SIG-M5 (cell line): ENCODE data around the gene ABITRAM.
"Not testable (repeated sequence)": the region's sequence is repeated elsewhere in the genome, so short reads cannot be mapped to it uniquely, and the experiment has no call there.

Source experiments
- DNase-seq: peaks from one replicate; lab custom pipeline; 2025; lab: John Stamatoyannopoulos, UW

The ABITRAM gene

DNA sequence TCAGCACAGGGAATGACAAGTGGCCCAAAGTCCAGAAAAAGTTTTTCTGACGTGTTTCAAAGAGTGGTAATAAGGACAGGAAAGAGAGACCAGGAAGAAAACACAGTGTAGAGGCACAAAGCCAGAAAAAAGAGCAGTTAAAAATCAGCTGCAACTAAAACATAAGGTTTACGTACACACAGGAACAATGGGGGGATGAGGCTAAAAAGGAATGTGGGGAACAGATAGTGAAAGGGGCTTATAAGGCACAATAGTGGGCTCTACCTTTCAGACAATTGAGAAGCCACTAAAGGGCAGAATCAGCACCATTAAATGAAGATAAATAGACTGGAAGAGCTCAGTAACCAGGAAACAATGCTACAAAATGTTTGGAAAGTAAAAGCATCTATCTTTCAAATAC lies 5.8 kb upstream of the ABITRAM start:
- no peak for DNase-seq

DNA sequence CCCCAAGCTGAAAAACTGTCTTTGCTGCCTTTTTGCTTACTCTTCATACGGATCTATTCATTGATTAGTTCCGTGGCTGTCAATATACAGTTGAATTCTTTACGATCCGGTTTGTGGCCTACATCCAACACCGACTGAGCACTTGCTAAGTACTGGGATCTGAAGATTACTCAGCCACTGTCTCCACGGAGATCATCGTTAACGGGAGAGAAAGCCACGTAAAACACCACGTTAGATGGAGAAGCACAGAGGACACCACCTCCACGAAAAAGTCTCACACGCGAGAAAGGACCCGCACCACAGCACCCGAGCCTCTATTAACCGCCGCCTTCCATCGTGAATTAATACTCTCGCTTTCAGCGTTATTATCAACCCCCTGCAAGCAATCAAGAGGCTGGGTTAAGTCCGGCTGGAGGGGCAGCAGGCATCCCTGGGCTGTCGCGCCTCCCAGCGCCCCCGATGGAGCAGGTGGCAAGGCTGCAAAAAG lies 926 bp upstream of the ABITRAM start:
- no peak for DNase-seq

- peak; percentile 15 for DNase-seq
These were observed 380 bp upstream of the ABITRAM start, which contains the start of gene ELP1 for GRCh38 chr9:108933718-108934322. TSS of gene ELP1 (minus strand) at chr9:108934124. CDS start at chr9:108931146, 2,978 bp downstream.

DNA sequence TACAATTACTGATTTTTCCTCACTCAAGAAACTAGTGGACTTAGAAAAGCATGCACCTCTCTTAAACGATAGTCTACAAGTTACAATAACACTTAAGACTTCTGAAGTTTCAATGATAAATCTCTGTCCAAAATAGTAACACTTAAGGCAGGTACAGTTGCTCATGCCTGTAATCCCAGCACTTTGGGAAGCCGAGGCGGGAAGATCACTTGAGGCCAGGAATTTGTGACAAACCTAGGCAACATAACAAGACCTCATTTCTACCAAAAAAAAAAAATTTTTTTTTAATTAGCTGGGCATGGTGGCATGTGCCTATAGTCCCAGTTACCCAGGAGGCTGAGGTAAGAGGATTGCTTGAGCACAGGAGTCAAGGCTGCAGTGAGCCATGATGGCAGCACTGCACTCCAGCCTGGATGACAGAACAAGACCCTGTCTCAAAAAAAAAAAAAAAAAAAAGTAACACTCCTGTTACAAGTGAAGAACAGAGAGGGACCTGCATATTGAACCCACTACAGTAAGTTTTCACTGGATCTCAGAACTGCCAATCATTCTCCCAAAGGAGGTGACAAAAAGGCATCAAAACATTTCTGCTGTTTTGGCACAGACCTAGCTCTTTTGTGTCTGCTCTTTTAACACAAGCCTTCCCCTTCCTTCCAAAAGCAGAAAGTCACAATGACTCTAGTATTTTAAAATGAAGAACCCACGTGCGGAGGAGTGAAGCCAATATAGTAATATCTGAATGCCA lies 3.5 kb downstream of the ABITRAM start:
- DNase-seq, result no peak

- no peak for DNase-seq
These were observed 5.8 kb downstream of the ABITRAM start for GRCh38 chr9:108939975-108940374.

GRCh38 chr9:108950168-108950567 lies 16.0 kb downstream of the ABITRAM start:
- DNase-seq, result no peak

DNA sequence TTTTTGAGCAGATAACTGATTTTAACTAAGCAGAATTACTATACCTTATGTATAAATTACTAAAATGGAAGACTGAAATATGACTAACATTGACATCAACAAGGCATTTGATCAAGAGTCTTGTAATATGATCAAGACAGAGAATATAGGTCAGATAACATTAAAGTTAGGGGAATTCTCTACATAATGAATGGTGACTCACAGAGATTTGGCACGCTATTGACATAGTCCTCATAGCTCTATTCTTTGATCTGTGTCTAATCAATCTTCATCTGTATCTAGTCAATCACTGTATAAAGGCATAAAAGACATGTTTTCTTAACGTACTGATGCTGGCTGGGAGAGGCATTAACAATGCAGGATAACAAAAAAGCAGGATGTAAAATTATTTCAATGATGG lies 17.4 kb downstream of the ABITRAM start:
- no peak for DNase-seq

DNA sequence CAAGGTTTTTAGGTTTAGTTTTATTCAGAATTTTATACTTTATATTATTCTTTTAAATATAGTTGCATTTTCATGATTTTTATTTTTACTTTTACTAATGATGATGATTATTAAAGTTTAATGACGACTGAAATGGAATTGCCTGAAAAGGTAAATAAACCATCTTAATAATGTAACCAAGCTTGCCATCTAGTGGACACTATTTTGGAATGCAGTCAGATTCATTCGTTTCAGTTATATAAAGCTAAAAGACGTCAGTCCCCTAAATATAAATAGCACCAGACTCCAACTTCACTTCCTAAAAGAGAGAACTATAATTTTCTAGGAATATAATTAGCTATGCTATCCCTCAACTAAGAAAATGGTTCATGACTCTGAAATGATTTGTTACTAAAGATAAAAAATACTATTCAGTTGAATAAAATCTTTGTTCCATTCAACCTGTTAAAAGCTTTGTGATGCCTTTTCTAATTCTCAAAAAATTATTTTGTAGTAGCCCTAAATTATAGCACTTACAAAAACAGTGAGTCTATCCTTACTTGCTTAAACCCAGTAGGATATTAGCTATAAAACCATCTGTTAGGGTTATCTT lies 19.9 kb downstream of the ABITRAM start:
- no peak for DNase-seq

- no peak for DNase-seq
These were observed 21.9 kb downstream of the ABITRAM start for GRCh38 chr9:108956022-108956630.

DNA sequence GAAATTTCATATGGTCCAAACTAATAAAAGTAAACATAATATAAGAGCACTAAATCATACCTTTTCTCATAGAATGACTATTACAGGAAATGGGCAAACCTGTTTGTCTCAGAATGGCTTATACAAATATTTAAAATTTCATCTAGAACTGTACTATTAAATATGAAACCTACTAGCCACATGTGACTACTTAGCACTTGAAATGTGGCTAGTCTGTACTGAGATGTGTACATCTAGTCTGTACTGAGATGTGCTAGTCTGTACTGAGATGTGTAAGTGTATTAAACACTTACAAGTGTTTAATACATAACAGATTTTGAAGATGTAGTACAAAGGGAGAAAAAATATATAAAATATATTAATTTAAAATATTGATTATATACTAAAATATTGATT lies 22.4 kb downstream of the ABITRAM start:
- DNase-seq, result no peak

DNA sequence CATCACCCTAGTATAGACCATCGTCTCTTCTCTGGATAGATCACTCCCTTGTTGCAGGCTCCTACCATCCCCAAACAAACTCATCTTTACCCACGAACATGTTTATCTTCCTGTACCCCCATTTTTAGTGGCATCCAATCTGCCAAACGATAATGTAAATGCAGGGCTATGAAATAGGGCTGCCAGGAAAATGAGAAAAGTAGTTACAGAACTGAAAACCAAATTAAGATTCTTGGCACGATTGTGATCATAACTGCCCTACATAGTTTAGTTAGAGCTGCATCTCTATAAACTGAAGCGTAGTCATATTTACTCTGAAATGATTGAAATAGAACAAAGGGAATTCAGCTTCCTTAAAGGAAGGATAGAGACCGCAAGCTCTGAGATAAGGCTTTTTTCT lies 26.1 kb downstream of the ABITRAM start:
- no peak for DNase-seq

DNA sequence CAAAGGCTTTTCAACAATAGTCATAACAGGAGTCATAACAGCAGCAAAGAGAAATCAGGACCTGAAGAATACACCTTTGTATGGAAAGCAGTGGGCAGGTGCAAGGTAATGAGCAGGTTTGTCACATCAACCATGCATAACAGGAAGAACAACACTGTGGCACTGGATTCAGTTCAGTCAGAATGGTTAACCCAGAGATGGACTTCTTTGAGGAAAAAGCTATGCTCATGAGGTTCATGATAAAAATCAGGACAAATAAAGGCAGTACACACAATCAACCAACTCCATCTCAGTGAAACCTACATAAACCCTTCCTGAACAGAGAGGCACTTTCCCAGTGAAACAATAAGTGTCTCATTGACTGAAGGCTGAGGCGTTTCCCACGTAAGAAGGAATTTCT lies 27.0 kb downstream of the ABITRAM start:
- DNase-seq, result no peak

GRCh38 chr9:108963459-108964143 lies 29.4 kb downstream of the ABITRAM start:
- no peak for DNase-seq

DNA sequence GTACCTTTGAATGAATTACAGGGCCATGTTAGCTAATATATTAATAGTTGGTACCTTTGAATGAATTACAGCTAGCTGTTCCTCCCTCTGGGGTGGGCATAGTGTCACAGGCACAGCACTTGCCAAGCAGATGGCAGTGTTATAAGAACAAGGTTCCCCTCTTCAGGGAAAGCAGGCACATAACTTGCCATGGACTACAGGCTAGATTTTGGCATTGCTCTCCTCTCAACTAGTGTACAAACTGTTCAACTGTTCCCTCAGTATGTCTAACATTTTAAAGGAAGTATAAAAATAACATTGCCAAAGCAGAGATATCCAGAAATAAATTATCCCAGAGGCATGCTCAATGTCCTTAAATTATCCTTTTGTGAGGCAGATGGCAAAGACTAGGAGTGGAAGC lies 33.7 kb downstream of the ABITRAM start:
- no peak for DNase-seq

- DNase-seq, result not testable (repeated sequence)
These were observed 37.2 kb downstream of the ABITRAM start for GRCh38 chr9:108971392-108971791.

- DNase-seq, result no peak
These were observed 38.0 kb downstream of the ABITRAM start for GRCh38 chr9:108972186-108972585.

- DNase-seq, result no peak
These were observed 38.5 kb downstream of the ABITRAM start for GRCh38 chr9:108972626-108973209.

DNA sequence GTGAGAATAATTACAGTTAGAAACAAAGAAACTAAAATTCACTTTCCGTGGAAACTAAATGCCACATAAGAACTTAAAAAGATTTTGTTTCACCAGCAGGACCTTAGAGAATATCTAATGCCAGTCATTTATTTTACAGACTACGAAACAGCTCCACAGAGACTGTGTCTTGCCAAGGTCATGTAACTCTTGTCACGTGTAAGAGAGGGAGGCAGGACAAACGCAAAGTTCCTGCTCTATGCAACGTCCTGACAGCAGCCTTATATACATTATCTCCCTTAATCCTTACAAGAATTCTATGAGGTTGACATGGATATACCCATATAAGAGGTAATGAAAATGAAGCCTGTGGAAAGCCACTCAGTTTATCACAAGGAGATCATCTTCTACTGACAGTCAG lies 39.7 kb downstream of the ABITRAM start:
- no peak for DNase-seq

DNA sequence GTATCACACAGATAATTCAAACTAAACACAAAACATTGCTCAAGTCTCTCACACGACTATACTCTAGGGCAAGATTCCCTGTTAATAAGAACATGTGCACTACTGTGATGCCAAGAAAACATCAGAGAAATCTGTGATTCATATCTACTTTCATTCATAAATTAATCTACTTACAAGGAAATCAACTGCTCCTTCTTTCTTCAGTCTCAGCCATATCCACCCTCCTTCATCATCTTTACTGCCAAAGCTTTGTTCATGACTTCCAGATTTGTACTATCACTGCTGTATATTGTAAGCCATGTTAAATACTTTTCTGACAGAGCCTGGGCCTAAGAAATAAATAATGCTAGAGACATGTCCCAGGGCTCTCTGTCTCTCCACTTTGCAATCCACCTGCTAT lies 44.0 kb downstream of the ABITRAM start:
- no peak for DNase-seq

DNA sequence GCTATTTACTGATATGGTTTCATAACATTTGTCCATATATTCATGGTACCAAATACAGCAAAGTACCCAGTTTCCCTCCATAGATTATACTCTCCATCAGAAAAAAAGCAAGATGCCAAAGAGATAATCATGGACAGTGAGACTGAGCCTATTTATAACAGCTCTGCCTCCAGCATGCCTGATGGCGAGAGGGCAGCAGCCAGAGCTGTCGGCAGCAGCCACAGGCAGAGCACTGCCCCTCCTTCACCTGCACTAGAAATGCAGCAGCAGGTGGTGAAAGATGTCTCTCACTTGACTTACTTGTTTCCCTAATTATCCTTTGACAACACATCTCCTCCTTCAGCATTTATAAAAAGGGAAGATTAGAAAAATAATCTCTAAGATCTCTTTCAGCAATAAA lies 46.7 kb downstream of the ABITRAM start:
- no peak for DNase-seq

DNA sequence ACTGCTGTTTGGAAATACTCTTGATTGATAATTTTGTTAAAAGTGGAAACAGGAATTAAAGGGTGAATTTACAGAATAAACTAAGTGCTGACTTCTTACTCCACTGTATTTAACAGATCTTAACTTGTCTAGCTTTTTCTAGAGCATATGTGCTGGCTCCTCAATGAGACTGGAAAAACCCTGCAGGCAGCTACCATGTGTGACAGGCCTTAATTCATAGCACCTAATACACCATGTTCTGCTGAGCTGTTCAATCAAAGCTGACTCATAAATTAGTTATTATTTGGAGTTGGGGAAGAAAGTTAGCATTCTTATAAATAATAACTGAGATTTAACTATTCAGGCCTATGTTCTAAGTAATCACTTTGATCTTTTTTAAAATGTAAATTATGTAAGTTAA lies 49.7 kb downstream of the ABITRAM start:
- no peak for DNase-seq
